Vagina (tissue), 2 donors: ENCODE data around the gene PRPF40B. TPM values are rescaled to one million over a fixed set of nuclear protein-coding genes. Genes with fewer than 3 reads are reported as not detected.

Experiments used
- DNase-seq, 2 donors: peaks; one replicate each; pipeline ENCODE4 v3.0.0-alpha.2; 2017; ENCODE audit errors: extremely low spot score in 2 of 2
- H3K27ac ChIP-seq: fragments of 200-600 bp; sonication (generic); one replicate; pipeline ENCODE4 v1.5.1; 2019
- H3K27me3 ChIP-seq: fragments of 200-600 bp; sonication (generic); one replicate; pipeline ENCODE4 v1.5.1; 2019
- H3K36me3 ChIP-seq, 2 donors: fragments of 200-600 bp; sonication (generic); one replicate each; pipeline ENCODE4 v1.5.1; 2017 to 2019
- H3K4me1 ChIP-seq: fragments of 200-600 bp; sonication (generic); one replicate; pipeline ENCODE4 v1.5.1; 2019
- H3K4me3 ChIP-seq, 2 donors: fragments of 200-600 bp; sonication (generic); 1 replicate in 1 of 2; 2 replicates in 1 of 2; pipeline ENCODE4 v1.5.1; 2016 to 2019
- H3K9me3 ChIP-seq: fragments of 200-600 bp; sonication (generic); one replicate; pipeline ENCODE4 v1.5.1; 2019
- CTCF ChIP-seq, 3 experiments: fragments of 450-650 bp in 2 of 3; fragments of 200-600 bp in 1 of 3; sonication (generic) in 1 of 3; IDR thresholded peaks; one replicate each; pipeline ENCODE4 v1.5.1; 2017 to 2019; ENCODE audit warnings: antibody characterized with exemption in 3 of 3, mild to moderate bottlenecking in 2 of 3, moderate library complexity in 2 of 3
- POLR2A ChIP-seq, 2 donors: fragments of 450-650 bp; IDR thresholded peaks; one replicate each; pipeline ENCODE4 v1.6.1; 2017; ENCODE audit warnings: antibody characterized with exemption in 2 of 2, mild to moderate bottlenecking in 2 of 2, moderate library complexity in 2 of 2
- POLR2AphosphoS5 ChIP-seq, 2 donors: sonication (generic); formaldehyde crosslinking; IDR thresholded peaks; one replicate each; pipeline ENCODE4 v1.9.0; 2017; ENCODE audit warnings: antibody characterized with exemption in 2 of 2, mild to moderate bottlenecking in 2 of 2, low read depth in 1 of 2; ENCODE audit not compliant: insufficient read depth in 1 of 2
- intact Hi-C: fragments of 100-400 bp; cut with DNase I; formaldehyde crosslinking; loops from one replicate; pipeline ENCODE4 v1.15.1; 2023
- total RNA-seq: library from RNA; depleted of rRNA; stranded (reverse); fragments of >200 nt; gene quantifications from one replicate; pipeline ENCODE4 v1.2.3, GENCODE V29; 2016

The PRPF40B gene
- total RNA-seq, 1 donor from 2014 or later, result 22.1 TPM

GRCh38 chr12:49648712-49649003, 25.3 kb downstream of the PRPF40B start:
- Histone ChIP-seq H3K9me3 (no peaks in the 10 kb centered on the region), H3K36me3 (peaks cover 0 to 33% of the 10 kb centered on the region in 2 donors), H3K4me3 (no peak overlapping the region), H3K27ac (no peak overlapping the region), H3K4me1 (no peaks in the 10 kb centered on the region), H3K27me3 (no peaks in the 10 kb centered on the region)
- DNase-seq, result no peak
- intact Hi-C loops, result no loop called here
- TF ChIP-seq POLR2AphosphoS5 (IDR thresholded peaks at IDR 0.05; ENCODE audit: insufficient read depth in 1 of 2, low read depth in 1 of 2) (no peak), POLR2A (IDR thresholded peaks at IDR 0.05) (no peak), CTCF (IDR thresholded peaks at IDR 0.05) (no peak)

- DNase-seq, result no peak
- no peak overlapping the region for H3K4me3 ChIP-seq
- H3K27ac ChIP-seq, result no peak overlapping the region
- H3K9me3 ChIP-seq, result no peaks in the 10 kb centered on the region
- no peaks in the 10 kb centered on the region for H3K4me1 ChIP-seq
- H3K27me3 ChIP-seq, result no peaks in the 10 kb centered on the region
- H3K36me3 ChIP-seq, result peaks cover 0 to 31% of the 10 kb centered on the region in 2 donors
- intact Hi-C loops, result no loop called here
- TF ChIP-seq CTCF (IDR thresholded peaks at IDR 0.05) (no peak), POLR2AphosphoS5 (IDR thresholded peaks at IDR 0.05; ENCODE audit: insufficient read depth in 1 of 2, low read depth in 1 of 2) (no peak), POLR2A (IDR thresholded peaks at IDR 0.05) (no peak)
These were observed 26.1 kb downstream of the PRPF40B start for GRCh38 chr12:49649445-49649844.

- intact Hi-C loops, result no loop called here
- DNase-seq, result no peak
- H3K4me1 ChIP-seq, result no peaks in the 10 kb centered on the region
- H3K27ac ChIP-seq, result no peak overlapping the region
- no peak for TF ChIP-seq POLR2AphosphoS5 (IDR thresholded peaks at IDR 0.05; ENCODE audit: insufficient read depth in 1 of 2, low read depth in 1 of 2)
- no peak for TF ChIP-seq POLR2A (IDR thresholded peaks at IDR 0.05)
- no peak for TF ChIP-seq CTCF (IDR thresholded peaks at IDR 0.05)
- no peaks in the 10 kb centered on the region for H3K27me3 ChIP-seq
- no peaks in the 10 kb centered on the region for H3K9me3 ChIP-seq
- no peak overlapping the region for H3K4me3 ChIP-seq
- peaks cover 0 to 31% of the 10 kb centered on the region in 2 donors for H3K36me3 ChIP-seq
These were observed 26.5 kb downstream of the PRPF40B start for GRCh38 chr12:49649892-49650291.

GRCh38 chr12:49651855-49652254, 28.5 kb downstream of the PRPF40B start:
- no peak for DNase-seq
- Histone ChIP-seq H3K4me1 (no peaks in the 10 kb centered on the region), H3K4me3 (no peak overlapping the region), H3K36me3 (peaks cover 0 to 30% of the 10 kb centered on the region in 2 donors), H3K27ac (no peak overlapping the region), H3K27me3 (no peaks in the 10 kb centered on the region), H3K9me3 (no peaks in the 10 kb centered on the region)
- intact Hi-C loops, result no loop called here
- TF ChIP-seq CTCF (IDR thresholded peaks at IDR 0.05), result no peak
- no peak for TF ChIP-seq POLR2A (IDR thresholded peaks at IDR 0.05)
- no peak for TF ChIP-seq POLR2AphosphoS5 (IDR thresholded peaks at IDR 0.05; ENCODE audit: insufficient read depth in 1 of 2, low read depth in 1 of 2)

- intact Hi-C loops, result no loop called here
- no peaks in the 10 kb centered on the region for H3K9me3 ChIP-seq
- no peaks in the 10 kb centered on the region for H3K4me1 ChIP-seq
- H3K27me3 ChIP-seq, result no peaks in the 10 kb centered on the region
- peaks cover 0 to 30% of the 10 kb centered on the region in 2 donors for H3K36me3 ChIP-seq
- no peak overlapping the region for H3K27ac ChIP-seq
- no peak overlapping the region for H3K4me3 ChIP-seq
- DNase-seq, result no peak
- no peak for TF ChIP-seq POLR2AphosphoS5 (IDR thresholded peaks at IDR 0.05; ENCODE audit: insufficient read depth in 1 of 2, low read depth in 1 of 2)
These were observed 29.7 kb downstream of the PRPF40B start for GRCh38 chr12:49652921-49653520.
